GM21529 (cell line): ENCODE measurements around the gene CAPRIN2.

Experiments used
- ATAC-seq: cut with Tn5 transposase; IDR thresholded peaks from one replicate; pipeline ENCODE4 v1.9.1; 2021; ENCODE audit not compliant: unreplicated experiment

CAPRIN2 gene

GRCh38 chr12:30754750-30755394 lies at the start of gene CAPRIN2:
CAPRIN2 (minus strand) TSS chr12:30754951; CDS start chr12:30753520, 1,431 bp downstream.
- ATAC-seq: peak; percentile 93

- no peak for ATAC-seq
Observed at GRCh38 chr12:30797689-30798088, 42.9 kb upstream of the CAPRIN2 start.

- ATAC-seq: no peak
Observed at GRCh38 chr12:30796891-30797371, 42.2 kb upstream of the CAPRIN2 start.

GRCh38 chr12:30796313-30796780 lies 41.6 kb upstream of the CAPRIN2 start:
- ATAC-seq: no peak

- peak; percentile 93 for ATAC-seq
Observed at GRCh38 chr12:30795410-30796312, 40.9 kb upstream of the CAPRIN2 start.

GRCh38 chr12:30794591-30795409 lies 40.0 kb upstream of the CAPRIN2 start:
- no peak for ATAC-seq

GRCh38 chr12:30794020-30794419 lies 39.3 kb upstream of the CAPRIN2 start:
- ATAC-seq: no peak

GRCh38 chr12:30792648-30793499 lies 38.1 kb upstream of the CAPRIN2 start:
- no peak for ATAC-seq

- no peak for ATAC-seq
Observed at GRCh38 chr12:30792085-30792484, 37.3 kb upstream of the CAPRIN2 start.

GRCh38 chr12:30788754-30789153 lies 34.0 kb upstream of the CAPRIN2 start:
- ATAC-seq: no peak

GRCh38 chr12:30785630-30786029 lies 30.9 kb upstream of the CAPRIN2 start:
- no peak for ATAC-seq

- no peak for ATAC-seq
Observed at GRCh38 chr12:30784508-30784907, 29.8 kb upstream of the CAPRIN2 start.

- ATAC-seq: no peak
Observed at GRCh38 chr12:30783946-30784345, 29.2 kb upstream of the CAPRIN2 start.

GRCh38 chr12:30782316-30783173 lies 27.8 kb upstream of the CAPRIN2 start:
- ATAC-seq: no peak

- ATAC-seq: no peak
Observed at GRCh38 chr12:30779578-30779977, 24.8 kb upstream of the CAPRIN2 start.

GRCh38 chr12:30779178-30779577 lies 24.4 kb upstream of the CAPRIN2 start:
- ATAC-seq: no peak

- ATAC-seq: no peak
Observed at GRCh38 chr12:30774599-30774998, 19.8 kb upstream of the CAPRIN2 start.

GRCh38 chr12:30769802-30770201 lies 15.1 kb upstream of the CAPRIN2 start:
- ATAC-seq: no peak

GRCh38 chr12:30764251-30764650 lies 9.5 kb upstream of the CAPRIN2 start:
- ATAC-seq: no peak
